H9 (cell line): Measurements from ENCODE around the gene UQCRC1. TPM values are rescaled to one million over a fixed set of nuclear protein-coding genes. Genes with fewer than 3 reads are reported as not detected.

ENCODE experiments used
- DNase-seq: peaks from one replicate; pipeline ENCODE4 v3.0.0-alpha.2; 2017
- H2AFZ ChIP-seq: one replicate; pipeline ENCODE4 v1.6.1; 2013; ENCODE audit warnings: mild to moderate bottlenecking, low read length, control low read depth, moderate library complexity
- H2AK5ac ChIP-seq: 2 replicates; pipeline ENCODE4 v1.6.1; 2013; ENCODE audit warnings: low read length, control low read depth, mixed read lengths; ENCODE audit not compliant: insufficient read length
- H2BK120ac ChIP-seq: one replicate; pipeline ENCODE4 v1.6.1; 2013; ENCODE audit warnings: low read depth, mild to moderate bottlenecking, low read length, control low read depth, inconsistent platforms; ENCODE audit not compliant: poor library complexity, severe bottlenecking
- H2BK12ac ChIP-seq: 2 replicates; pipeline ENCODE4 v1.6.1; 2013; ENCODE audit warnings: low read length, control low read depth, mixed read lengths, low read depth; ENCODE audit not compliant: insufficient read length
- H2BK15ac ChIP-seq: 2 replicates; pipeline ENCODE4 v1.6.1; 2013; ENCODE audit warnings: low read depth, low read length, control low read depth
- H2BK20ac ChIP-seq: one replicate; pipeline ENCODE4 v1.6.1; 2013; ENCODE audit warnings: low read depth, mild to moderate bottlenecking, low read length, control low read depth, inconsistent platforms; ENCODE audit not compliant: poor library complexity, severe bottlenecking
- H2BK5ac ChIP-seq: 2 replicates; pipeline ENCODE4 v1.6.1; 2013; ENCODE audit warnings: low read length, control low read depth, mixed read lengths; ENCODE audit not compliant: insufficient read length
- H3K14ac ChIP-seq: 2 replicates; pipeline ENCODE4 v1.6.1; 2013; ENCODE audit warnings: low read length, control low read depth; ENCODE audit not compliant: insufficient read depth
- H3K18ac ChIP-seq: 2 replicates; pipeline ENCODE4 v1.6.1; 2013; ENCODE audit warnings: low read depth, mild to moderate bottlenecking, mixed read lengths, low read length, control low read depth; ENCODE audit not compliant: insufficient read length
- H3K23ac ChIP-seq: 2 replicates; pipeline ENCODE4 v1.6.1; 2013; ENCODE audit warnings: low read length, control low read depth, mixed read lengths, low read depth; ENCODE audit not compliant: insufficient read length
- H3K23me2 ChIP-seq: 2 replicates; pipeline ENCODE4 v1.6.1; 2013; ENCODE audit warnings: low read depth, mild to moderate bottlenecking, mixed read lengths, low read length, control low read depth; ENCODE audit not compliant: insufficient read length, poor library complexity, severe bottlenecking
- H3K27ac ChIP-seq: 2 replicates; pipeline ENCODE4 v1.5.1; 2013; ENCODE audit warnings: low read length, control low read depth, mixed read lengths, low read depth; ENCODE audit not compliant: insufficient read length
- H3K27me3 ChIP-seq: 2 replicates; pipeline ENCODE4 v1.6.1; 2013; ENCODE audit warnings: low read length, control low read depth, inconsistent platforms; ENCODE audit not compliant: insufficient read depth
- H3K4ac ChIP-seq: 2 replicates; pipeline ENCODE4 v1.6.1; 2013; ENCODE audit warnings: low read depth, mild to moderate bottlenecking, control low read depth, inconsistent platforms, low read length, moderate library complexity
- H3K4me1 ChIP-seq: 2 replicates; pipeline ENCODE4 v1.6.1; 2013; ENCODE audit warnings: low read length, control low read depth, inconsistent platforms; ENCODE audit not compliant: insufficient read depth
- H3K4me2 ChIP-seq: 2 replicates; pipeline ENCODE4 v1.6.1; 2013; ENCODE audit warnings: low read length, control low read depth, mixed read lengths; ENCODE audit not compliant: insufficient read length, insufficient read depth
- H3K56ac ChIP-seq: 2 replicates; pipeline ENCODE4 v1.6.1; 2013; ENCODE audit warnings: low read depth, mild to moderate bottlenecking, mixed read lengths, low read length, control low read depth; ENCODE audit not compliant: insufficient read length
- H3K79me1 ChIP-seq: 2 replicates; pipeline ENCODE4 v1.6.1; 2013; ENCODE audit warnings: low read depth, mild to moderate bottlenecking, moderate library complexity, low read length, control low read depth, inconsistent platforms; ENCODE audit not compliant: insufficient read depth, poor library complexity, severe bottlenecking
- H3K79me2 ChIP-seq: 2 replicates; pipeline ENCODE4 v1.6.1; 2013; ENCODE audit warnings: low read length, control low read depth, inconsistent platforms; ENCODE audit not compliant: insufficient read depth
- H3K9ac ChIP-seq: 2 replicates; pipeline ENCODE4 v1.6.1; 2013; ENCODE audit warnings: low read length, control low read depth, mixed read lengths; ENCODE audit not compliant: insufficient read length; ENCODE audit errors: extremely low read depth
- H3K9me3 ChIP-seq: one replicate; pipeline ENCODE4 v1.6.1; 2013; ENCODE audit warnings: low read depth, low read length, inconsistent platforms; ENCODE audit not compliant: control insufficient read depth
- H3T11ph ChIP-seq: one replicate; pipeline ENCODE4 v1.6.1; 2013; ENCODE audit warnings: mild to moderate bottlenecking, low read length, control low read depth, inconsistent platforms
- H4K20me1 ChIP-seq: one replicate; pipeline ENCODE4 v1.6.1; 2013; ENCODE audit not compliant: control insufficient read depth, insufficient read length, insufficient read depth
- H4K5ac ChIP-seq: 2 replicates; pipeline ENCODE4 v1.6.1; 2013; ENCODE audit warnings: low read depth, mild to moderate bottlenecking, mixed read lengths, low read length, control low read depth; ENCODE audit not compliant: insufficient read length
- H4K8ac ChIP-seq: replicated peaks from 2 replicates; pipeline ENCODE4 v1.6.1; 2013; ENCODE audit warnings: low read length, control low read depth, mixed read lengths, low read depth; ENCODE audit not compliant: insufficient read length
- H4K91ac ChIP-seq: 2 replicates; pipeline ENCODE4 v1.6.1; 2013; ENCODE audit warnings: low read depth, mild to moderate bottlenecking, moderate library complexity, mixed read lengths, low read length, control low read depth; ENCODE audit not compliant: insufficient read length
- H3K27ac Mint-ChIP-seq, 3 experiments: 2 replicates in 2 of 3; 3 replicates in 1 of 3; pipeline ENCODE4 v1.8.0; 2020 to 2021; ENCODE audit warnings: mixed read lengths in 3 of 3, mild to moderate bottlenecking in 1 of 3, moderate library complexity in 1 of 3
- H3K27me3 Mint-ChIP-seq: 2 replicates; pipeline ENCODE4 v1.8.0; 2021; ENCODE audit warnings: low read depth, mild to moderate bottlenecking, moderate library complexity, mixed read lengths
- H3K36me3 Mint-ChIP-seq, 3 experiments: 2 replicates in 2 of 3; 3 replicates in 1 of 3; pipeline ENCODE4 v1.8.0; 2020 to 2021; ENCODE audit warnings: low read depth in 3 of 3, mixed read lengths in 3 of 3; ENCODE audit not compliant: insufficient read depth in 1 of 3
- H3K4me1 Mint-ChIP-seq, 2 experiments: 2 replicates each; pipeline ENCODE4 v1.8.0; 2020; ENCODE audit warnings: mixed read lengths in 2 of 2
- H3K4me3 Mint-ChIP-seq, 2 experiments: 2 replicates in 1 of 2; 3 replicates in 1 of 2; pipeline ENCODE4 v1.8.0; 2020 to 2021; ENCODE audit warnings: mild to moderate bottlenecking in 2 of 2, mixed read lengths in 2 of 2, moderate library complexity in 1 of 2
- H3K9me3 Mint-ChIP-seq, 2 experiments: 2 replicates in 1 of 2; 3 replicates in 1 of 2; pipeline ENCODE4 v1.8.0; 2020; ENCODE audit warnings: mild to moderate bottlenecking in 2 of 2, mixed read lengths in 2 of 2, moderate library complexity in 1 of 2
- CTCF ChIP-seq: fragments of 200-600 bp; sonication (generic); conservative IDR thresholded peaks from 3 replicates; pipeline ENCODE4 v1.8.0; 2021; ENCODE audit warnings: antibody characterized with exemption, mild to moderate bottlenecking
- WGBS: extraction: QIAGEN DNeasy Blood & Tissue Kit; methylation state at CpG from one replicate; pipeline ENCODE4 v1.1.7; 2013; ENCODE audit warnings: missing lambda C conversion rate, low lambda C conversion rate, mixed read lengths; ENCODE audit not compliant: insufficient read length; ENCODE audit errors: extremely low coverage; 5-methylcytosine and 5-hydroxymethylcytosine counted together
- total RNA-seq: library from RNA; stranded (reverse); gene quantifications from 2 replicates; pipeline ENCODE4 v1.2.1, GENCODE V29; 2021

Gene UQCRC1
- total RNA-seq, 1 experiment from 2014 or later = 285 TPM

GRCh38 chr3:48563382-48563918, 46.0 kb downstream of the UQCRC1 start, which contains the start of gene UCN2:
Gene UCN2 (minus strand): TSS chr3:48563781. CDS start chr3:48563124, 657 bp downstream.
- H3K56ac ChIP-seq = no peak within 1 kb of the TSS
- DNase-seq = no peak
- no peaks in the 10 kb centered on the region for H3K27me3 ChIP-seq
- no peak within 1 kb of the TSS for H2BK15ac ChIP-seq
- WGBS = no CpG with 5 or more reads among the region's 6 CpGs
- H3K79me1 ChIP-seq = no peaks in the 10 kb centered on the region
- H2BK5ac ChIP-seq = no peak within 1 kb of the TSS
- no peak within 1 kb of the TSS for H4K8ac ChIP-seq
- no peak within 1 kb of the TSS for H3K14ac ChIP-seq
- no peaks in the 10 kb centered on the region for H3K9me3 ChIP-seq
- no peaks in the 10 kb centered on the region for H3K23me2 ChIP-seq
- H3K4me3 Mint-ChIP-seq = no peak within 1 kb of the TSS; a peak in 1 of 5 replicates
- no peak within 1 kb of the TSS for H3K23ac ChIP-seq
- no peak within 1 kb of the TSS for H2BK20ac ChIP-seq
- H2BK12ac ChIP-seq = no peak within 1 kb of the TSS
- peaks cover 37 to 48% of the 10 kb centered on the region in 2 experiments for H3K4me1 Mint-ChIP-seq
- no peak within 1 kb of the TSS for H3K27ac ChIP-seq
- no peaks in the 10 kb centered on the region for H3K79me2 ChIP-seq
- no peak within 1 kb of the TSS for H3K4ac ChIP-seq
- H3K36me3 Mint-ChIP-seq = peaks cover 0 to 13% (median 0%) of the 10 kb centered on the region in 3 experiments; a peak in 3 of 7 replicates
- H3T11ph ChIP-seq = no peak within 1 kb of the TSS
- TF ChIP-seq CTCF = no peak
- H4K20me1 ChIP-seq = no peaks in the 10 kb centered on the region
- H2AFZ ChIP-seq = no peak within 1 kb of the TSS
- no peak within 1 kb of the TSS for H4K5ac ChIP-seq
- no peaks in the 10 kb centered on the region; a peak in 1 of 5 replicates for H3K9me3 Mint-ChIP-seq
- H4K91ac ChIP-seq = no peak within 1 kb of the TSS
- H3K27me3 Mint-ChIP-seq = peaks cover 2% of the 10 kb centered on the region; the same call in 1 of the 2 replicates
- H2AK5ac ChIP-seq = no peak within 1 kb of the TSS
- H3K4me2 ChIP-seq = no peak within 1 kb of the TSS
- H3K4me1 ChIP-seq = peaks cover 6% of the 10 kb centered on the region; the same call in 1 of the 2 replicates
- no peak within 1 kb of the TSS for H3K18ac ChIP-seq
- H3K9ac ChIP-seq = no peak within 1 kb of the TSS
- peak within 1 kb of the TSS; percentile 25 to 76 (median 69); a peak in 6 of 7 replicates for H3K27ac Mint-ChIP-seq
- no peak within 1 kb of the TSS for H2BK120ac ChIP-seq
